Head of caudate nucleus (tissue), 42 donors: ENCODE measurements around the gene CABLES2.
"Not testable (repeated sequence)": the region's sequence is repeated elsewhere in the genome, so short reads cannot be mapped to it uniquely, and the experiment has no call there.

Experiments
- DNase-seq, 42 donors: peaks; one replicate each; pipeline versions ENCODE4 v3.0.0 to v3.0.0-alpha.2; 2020 to 2021; ENCODE audit warnings: mixed read lengths in 7 of 42
- intact Hi-C: fragments of 100-400 bp; cut with DNase I; formaldehyde crosslinking; loops from one replicate; pipeline ENCODE4 v1.15.0; 2022

Gene CABLES2

DNA sequence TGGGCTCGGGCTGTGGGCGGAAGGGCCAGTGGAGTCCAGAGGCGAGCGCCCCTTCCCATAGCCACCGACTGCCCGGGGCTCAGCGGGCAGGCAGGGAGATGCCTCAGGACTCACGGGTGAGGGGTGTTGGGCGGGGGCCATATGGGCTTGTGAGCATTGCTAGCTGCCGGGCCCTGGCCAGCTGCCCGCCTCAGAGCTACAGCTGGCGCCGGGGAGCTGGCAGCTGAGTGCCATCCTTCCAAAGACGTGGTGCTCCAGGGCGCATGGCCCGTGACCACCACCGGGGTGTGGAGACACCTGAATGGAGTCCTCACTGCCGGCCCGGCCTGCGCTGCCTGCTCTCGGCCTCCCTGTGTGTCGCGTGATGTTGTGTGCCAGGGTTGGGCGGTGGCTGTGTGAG, 30.8 kb upstream of the CABLES2 start:
- intact Hi-C loops: no loop called here
- DNase-seq: peak in 12 of 42 donors; percentile 4 to 46 (median 18)

DNA sequence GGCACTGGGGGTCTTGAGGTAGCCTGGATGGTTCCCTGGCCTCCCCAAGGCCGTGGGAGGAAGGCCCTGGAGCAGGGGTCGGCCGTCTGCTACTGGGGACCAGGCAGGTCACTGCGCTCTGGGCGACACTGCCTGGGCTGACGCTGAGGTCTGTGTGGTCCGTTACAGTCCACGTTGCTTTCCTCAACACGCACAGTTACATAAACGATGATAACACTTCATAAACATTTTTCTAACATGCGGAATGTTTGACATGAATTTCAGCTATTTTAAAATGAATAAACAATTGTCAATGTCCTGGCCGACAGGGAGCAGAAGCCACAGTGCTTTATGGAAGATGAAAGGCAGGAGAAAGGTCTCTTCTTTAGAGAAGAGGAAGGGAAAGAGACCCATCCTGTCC, 30.4 kb upstream of the CABLES2 start:
- no peak for DNase-seq
- intact Hi-C loops: no loop called here

DNA sequence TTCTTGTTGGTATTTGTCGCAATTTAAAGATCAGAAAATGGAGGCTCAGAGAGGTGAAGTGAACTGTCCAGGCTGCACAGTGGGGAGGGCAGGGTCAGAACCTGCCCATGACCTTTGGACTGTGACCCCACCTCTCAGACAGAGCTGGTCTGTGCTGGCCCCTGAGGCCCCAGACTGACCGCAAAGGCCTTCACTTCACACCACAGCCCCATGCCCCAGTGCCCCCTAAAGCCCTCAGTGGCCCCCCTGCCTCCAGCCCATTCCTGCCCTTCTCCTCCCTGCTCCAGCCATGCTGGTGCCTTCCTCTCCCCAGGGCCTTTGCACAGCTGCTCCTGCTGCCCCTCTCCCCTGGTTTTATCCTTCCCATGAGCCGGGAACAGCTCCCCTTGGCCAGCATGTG, 29.6 kb upstream of the CABLES2 start:
- intact Hi-C loops: no loop called here

DNA sequence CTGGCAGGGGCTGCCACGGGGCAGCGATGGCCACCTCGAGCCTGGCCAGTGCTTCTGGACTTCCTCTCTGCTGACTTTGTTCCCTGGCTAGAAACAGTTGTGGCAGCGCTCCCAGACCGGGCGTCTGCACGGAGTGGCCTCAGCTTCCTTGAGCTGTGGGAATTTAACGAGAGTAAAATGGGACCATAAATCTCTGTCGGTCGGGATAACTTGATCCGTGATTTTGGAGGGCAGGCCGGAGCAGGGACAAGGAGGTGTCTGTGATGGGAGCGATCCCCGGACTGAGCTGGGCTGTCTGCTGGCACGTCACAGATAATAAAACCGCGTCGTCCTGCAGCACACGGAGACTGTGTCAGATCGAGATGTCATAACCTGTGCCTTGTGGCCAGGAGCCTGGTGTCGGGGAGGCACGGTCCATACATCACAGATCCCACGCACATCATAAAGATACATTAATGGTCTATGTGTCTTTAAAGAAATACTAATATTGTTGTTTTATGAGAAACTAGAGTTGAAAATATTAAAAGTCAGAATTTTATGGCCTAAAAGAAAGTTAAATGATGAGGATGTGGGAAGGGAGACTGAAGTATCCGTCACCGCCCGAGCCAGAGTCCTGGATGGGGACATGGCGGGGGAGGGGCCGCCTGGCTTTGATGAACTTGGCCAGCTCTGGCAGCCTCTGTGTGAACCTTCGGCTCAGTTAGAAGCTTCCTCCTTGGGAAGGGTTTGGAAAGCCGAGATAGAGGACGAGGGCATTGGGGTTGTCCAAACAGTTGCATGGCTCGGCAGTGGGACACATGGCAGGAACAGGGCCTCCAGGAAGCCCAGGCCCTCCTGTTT, 26.8 kb upstream of the CABLES2 start:
- intact Hi-C loops: no loop called here
- peak in 25 of 42 donors; percentile 7 to 64 (median 32) for DNase-seq

More for the DNA sequence above, 29.6 kb upstream of the CABLES2 start:
- no peak for DNase-seq

DNA sequence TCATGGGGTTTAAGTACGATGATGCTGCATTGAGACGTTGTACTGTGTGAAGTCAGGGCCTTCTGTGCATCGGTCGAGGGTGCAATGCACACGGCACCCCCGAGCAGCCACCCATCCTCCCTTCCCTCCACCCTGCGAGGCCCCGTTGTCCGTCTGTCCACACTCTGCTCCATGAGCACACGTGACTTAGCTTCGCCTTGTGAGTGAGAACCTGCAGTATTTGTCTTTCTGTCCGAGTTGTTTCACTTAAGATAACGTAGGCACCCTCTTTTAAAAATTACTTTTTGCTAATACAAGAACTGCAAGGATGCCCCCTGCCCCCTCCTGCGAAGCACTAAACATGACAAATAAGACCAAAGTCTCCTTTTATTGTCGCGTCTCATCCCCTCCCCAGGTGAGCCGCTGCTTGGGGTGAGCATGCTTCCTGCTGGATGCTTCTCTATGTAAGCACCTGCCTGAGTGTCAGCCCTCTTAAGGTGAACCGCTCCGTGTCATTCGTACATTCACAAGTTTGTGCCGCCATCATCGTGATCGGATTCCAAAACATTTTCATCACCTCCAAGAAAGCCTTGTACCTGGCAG, 23.9 kb upstream of the CABLES2 start:
- DNase-seq: no peak
- intact Hi-C loops: no loop called here

DNA sequence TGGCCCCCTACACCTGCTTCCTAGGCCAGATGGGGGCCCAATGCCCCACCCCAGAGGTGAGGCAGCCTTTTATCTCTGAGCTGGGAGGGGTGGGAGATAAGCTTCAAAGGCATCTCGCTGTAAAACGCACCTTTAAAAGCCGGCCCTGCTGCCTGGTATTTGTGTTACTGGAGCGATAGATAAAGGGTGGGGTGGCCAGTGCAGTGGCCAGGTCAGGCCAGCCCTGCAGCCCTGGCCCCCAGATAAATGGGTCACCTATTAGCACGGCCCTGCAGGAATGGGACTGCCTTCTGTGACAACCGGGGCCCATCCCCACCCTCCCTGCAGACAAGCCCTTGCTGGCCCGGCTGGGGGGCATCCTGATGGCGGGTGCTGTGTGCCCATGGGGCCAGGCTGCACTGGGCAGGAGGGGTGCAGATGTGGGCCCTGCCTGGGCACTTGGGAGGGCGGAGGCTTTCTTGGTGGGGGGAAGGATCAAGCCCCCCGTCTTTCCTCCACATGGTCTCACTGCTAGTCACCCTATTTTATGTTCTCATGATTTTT, 23.3 kb upstream of the CABLES2 start:
- intact Hi-C loops: no loop called here
- DNase-seq: no peak

DNA sequence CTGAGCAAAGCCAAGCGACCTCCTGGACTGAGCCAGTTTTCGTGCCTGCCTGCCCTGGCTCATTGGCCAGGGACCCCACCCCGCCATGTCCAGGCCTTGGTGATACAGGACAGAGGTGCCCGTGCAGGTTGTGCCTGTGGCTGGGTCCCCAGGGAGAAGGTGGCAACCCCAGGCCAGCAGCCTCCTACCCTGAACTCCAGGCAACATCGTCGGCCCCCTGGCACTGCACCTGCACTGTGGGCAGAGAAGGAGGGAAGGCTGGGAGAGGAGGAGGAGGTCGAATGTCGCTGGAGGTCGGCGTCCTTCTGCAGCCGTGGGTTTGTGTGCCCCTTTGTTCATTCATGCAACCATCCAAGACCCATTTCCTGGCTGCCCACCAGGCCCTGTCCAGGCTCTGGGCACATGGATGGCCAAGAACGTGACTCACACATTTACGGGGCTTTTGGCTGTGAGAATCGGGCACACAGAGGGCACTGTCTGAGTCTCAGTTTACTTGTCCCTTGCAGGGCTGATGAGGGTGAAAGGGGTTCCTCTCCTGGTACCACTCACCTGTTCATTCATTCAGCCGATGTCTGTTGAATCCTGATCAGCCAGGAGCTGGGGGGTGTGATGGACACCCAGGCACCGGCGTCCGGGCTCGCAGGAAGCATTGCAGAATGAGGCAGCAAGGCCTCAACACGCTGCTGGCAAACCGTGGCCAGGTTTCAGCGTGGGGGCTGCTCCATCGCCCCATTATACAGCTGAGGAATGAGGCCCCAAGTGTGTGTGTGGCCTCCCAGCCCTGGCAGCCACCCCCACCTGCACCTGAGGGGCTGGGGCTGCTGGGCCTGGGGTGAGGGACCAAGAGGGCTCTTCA, 22.6 kb upstream of the CABLES2 start:
- DNase-seq: no peak
- intact Hi-C loops: no loop called here

DNA sequence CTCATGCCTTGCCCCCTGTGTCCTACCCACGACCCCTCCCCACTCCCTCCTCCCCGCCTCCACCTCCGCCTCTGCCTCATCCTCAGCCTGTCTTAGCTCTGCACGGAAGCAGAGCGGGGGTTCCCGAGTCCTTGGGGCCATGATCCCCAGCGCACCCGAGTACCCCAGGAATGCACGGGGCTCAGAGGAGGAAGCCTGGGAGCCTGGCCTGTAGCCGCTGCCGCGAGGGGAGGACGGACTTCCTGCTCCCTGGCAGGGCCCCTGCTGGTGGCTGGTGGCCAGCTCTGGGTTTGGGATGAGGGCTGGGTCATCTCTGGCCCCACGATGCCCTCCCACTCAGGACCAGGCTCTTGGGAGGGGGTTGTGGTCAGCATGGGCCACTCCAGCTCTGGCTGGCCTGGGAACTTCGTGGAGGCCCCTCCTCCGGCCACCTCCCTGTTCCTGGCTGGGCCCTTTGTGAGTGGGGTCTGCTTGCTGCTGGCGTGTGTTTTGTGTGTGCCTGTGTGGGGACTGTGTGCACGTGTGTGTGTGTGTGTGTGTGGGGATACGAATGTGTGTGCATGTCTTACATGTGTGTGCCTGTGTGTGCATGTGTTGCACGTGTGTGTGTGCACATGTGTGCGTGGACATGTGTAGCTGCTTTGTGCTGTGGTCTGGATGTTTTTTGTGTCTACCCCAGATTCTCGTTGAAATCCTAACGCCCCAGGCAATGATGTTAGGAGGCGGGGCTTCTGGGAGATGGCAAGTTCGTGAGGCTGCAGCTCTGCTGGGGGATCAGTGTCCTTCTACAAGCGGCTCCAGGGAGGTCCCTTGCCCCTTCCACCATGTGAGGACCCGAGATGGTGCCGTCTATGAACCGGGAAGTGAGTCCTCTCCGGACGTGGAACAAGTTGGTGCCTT, 21.6 kb upstream of the CABLES2 start:
- no peak for DNase-seq
- intact Hi-C loops: no loop called here

DNA sequence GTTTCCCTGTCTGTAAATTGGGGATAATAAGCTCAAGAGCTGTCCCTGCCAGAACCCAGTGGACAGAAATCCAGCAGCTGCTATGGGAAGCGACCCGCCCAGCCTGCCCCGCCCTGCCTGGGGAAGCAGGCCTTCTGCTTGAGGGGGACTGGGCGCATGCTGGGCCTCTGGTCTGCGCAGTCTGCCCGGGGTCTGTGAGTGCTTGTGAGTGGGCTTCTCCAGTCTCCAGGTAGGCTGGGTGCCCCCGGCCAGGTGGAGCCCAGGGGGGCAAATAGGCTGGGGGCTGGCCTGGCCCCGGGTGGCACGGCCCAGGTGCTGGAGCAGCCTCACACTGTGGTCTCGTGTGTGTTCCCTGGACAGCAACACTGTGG, 20.9 kb upstream of the CABLES2 start:
- DNase-seq: no peak
- intact Hi-C loops: no loop called here

DNA sequence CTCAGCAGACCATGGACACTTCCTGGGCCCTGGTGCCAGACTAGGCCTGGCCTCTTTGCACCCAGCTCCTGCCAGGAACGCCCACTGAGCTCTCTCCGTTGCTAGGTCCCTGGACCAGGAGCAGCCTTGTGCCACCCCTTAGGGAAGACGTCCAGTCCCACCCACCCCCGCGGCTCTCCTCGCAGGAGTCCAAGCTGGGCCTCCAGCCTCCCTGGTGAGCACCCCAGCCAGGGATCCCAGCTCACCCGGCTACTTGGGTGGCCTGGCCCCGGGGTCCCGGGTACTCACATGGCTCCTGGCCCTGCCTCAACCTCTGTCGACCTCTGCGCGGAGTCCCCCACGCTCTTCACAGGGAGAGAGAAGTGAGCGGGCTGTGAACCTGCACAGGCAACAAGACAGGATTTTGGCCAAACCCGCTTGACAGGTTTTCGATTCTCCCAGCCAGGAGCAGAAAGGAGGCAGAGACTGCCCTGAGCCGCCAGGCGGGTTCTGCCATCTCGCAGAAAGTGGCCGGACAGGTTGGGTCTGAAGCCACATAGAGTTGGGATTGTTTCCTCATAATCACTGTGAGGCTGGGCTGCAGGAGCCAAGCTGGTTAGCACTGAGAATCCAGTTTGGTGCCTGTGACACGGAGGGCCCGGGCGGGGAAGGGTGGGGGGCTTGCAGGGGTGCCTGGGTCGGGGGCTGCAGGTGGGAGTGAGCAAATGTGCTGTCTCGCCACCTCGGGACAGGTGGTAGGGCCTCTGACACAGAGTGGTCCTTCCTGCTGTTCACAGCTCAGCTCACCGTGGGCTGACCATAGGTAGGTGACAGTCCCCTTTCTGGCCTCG, 20.3 kb upstream of the CABLES2 start, which contains the start of gene RBBP8NL:
TSS of gene RBBP8NL (minus strand) at position 368 of the 830 bp plus-strand sequence. CDS start 7,892 bp downstream, outside the sequence.
- DNase-seq: no peak
- intact Hi-C loops: no loop called here

DNA sequence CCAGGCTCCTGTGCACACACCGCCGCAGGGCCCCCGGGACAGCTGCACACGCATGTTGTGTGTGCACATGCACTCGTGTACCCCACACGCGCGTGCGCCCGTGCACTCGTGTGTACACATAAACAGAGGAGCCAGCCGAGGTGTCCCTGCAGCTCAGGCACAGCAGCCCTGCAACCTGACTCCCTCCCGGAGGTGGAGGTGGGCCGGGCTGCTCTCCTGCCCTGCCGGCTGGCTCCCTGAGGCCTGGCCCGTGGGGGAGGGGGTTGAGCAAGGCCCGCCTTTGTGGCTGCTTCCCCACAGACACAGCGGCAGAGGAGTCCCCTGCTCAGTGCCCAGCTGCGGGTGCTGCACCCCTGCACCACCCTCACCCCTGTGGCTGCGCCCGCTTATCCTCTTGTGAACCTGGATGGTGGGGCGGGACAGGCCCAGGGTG, 19.6 kb upstream of the CABLES2 start:
- intact Hi-C loops: no loop called here
- no peak for DNase-seq

DNA sequence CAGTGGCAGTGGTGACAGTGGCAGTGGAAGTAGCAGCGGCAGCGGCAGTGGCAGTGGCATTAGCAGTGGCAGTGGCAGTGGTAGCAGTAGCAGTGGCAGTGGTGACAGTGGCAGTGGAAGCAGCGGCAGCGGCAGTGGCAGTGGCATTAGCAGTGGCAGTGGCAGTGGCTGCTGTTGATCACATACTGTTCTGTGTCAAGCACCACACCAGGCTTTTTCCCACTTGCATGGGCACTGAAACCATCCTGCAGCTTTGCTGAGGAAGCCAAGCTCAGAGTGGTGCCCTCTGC, 18.9 kb upstream of the CABLES2 start:
- DNase-seq, intact Hi-C loops: not testable (repeated sequence)

DNA sequence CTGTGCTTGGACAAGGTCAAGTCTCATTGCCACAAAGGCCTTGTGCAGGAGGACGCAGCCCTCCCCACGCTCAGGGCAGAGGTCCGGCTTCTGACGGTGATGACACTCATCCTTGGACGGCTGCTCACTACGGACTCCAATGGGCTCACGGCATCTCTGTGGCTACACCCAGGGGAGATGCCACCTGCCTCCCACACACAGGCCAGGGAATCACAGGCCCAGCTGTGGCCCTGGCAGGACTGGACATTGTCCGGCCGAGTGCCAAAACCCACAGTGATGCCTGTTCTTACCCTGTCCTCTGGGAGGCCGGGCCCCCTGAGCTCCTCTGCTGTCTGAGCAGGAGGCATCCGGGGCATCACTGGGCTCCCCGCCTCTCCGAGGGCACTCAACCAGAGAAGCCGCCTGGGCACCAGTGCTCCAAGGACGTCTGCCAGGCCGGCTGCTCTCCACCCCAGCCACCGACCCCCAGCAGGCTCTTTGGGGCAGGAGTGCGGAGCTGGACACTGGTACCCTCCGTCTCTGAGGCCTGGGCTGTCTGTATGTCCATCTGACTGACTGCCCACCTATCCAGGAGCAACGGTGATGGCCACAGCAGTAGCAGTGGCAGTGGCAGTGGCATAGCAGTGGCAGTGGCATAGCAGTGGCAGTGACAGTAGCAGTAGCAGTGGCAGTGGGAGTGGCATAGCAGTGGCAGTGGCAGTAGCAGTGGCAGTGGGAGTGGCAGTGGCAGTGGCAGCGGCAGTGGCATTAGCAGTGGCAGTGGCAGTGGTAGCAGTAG, 18.4 kb upstream of the CABLES2 start:
- intact Hi-C loops: no loop called here
- DNase-seq: no peak

DNA sequence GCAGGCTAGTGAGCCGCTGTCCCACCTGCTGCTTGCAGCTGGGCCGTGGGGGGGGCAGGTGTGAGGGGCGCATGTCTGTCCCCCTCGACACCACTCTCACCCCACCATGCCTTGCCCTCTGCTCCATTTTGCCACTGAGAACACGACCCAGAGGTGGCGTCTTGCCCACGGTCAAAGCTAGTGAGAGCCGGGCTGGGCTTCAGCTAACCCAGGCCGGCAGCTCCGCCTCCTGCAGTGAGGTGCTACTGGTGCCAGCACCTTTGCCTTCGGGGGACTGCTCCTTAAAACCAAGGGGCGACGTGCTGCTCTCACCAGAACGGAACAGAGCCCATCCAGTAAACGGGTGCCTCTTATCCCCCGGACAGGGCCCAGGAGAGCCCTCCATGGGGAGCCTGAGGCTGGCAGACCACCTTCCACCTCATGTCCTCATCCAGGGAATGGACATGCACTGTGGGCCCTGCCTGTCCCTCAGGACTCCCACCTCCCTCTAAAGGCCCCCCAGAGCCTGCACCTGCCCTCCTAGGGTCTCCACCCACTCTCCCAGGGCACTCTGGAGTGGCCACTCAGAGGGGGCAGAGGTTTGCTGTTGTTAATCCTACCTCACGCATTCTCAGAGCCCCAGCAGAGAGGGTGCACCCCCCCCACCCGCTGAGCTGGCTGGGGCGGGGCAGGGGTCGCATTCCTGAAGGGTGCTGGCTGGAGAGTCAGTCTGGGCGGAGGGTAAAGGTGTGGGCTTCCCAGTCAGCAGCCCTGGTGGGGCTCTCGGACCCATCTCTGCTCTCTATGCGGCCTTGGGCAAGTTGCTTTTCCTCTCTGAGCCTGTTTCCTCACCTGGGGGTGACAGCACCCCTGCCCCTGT, 17.4 kb upstream of the CABLES2 start:
- intact Hi-C loops: no loop called here
- no peak for DNase-seq

DNA sequence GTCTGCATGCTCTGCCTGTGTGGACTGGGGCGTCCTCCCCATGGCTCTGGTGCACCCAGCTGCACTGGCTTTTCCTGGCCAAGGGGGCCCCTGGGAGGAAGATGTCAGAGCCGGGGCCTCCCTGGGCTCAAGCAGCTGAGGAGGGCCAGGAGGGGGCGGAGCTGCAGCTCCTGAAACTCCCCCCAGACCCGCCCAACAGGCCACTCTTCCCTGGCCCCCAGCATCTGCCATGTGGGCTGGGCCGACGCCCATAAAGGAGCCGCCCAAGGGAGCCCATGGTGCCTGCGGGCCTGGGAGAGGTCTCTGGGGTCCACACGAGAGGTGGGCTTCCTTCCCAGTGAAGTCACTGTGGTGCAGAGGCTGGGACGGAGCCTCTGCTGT, 16.2 kb upstream of the CABLES2 start:
- intact Hi-C loops: no loop called here
- DNase-seq: no peak

DNA sequence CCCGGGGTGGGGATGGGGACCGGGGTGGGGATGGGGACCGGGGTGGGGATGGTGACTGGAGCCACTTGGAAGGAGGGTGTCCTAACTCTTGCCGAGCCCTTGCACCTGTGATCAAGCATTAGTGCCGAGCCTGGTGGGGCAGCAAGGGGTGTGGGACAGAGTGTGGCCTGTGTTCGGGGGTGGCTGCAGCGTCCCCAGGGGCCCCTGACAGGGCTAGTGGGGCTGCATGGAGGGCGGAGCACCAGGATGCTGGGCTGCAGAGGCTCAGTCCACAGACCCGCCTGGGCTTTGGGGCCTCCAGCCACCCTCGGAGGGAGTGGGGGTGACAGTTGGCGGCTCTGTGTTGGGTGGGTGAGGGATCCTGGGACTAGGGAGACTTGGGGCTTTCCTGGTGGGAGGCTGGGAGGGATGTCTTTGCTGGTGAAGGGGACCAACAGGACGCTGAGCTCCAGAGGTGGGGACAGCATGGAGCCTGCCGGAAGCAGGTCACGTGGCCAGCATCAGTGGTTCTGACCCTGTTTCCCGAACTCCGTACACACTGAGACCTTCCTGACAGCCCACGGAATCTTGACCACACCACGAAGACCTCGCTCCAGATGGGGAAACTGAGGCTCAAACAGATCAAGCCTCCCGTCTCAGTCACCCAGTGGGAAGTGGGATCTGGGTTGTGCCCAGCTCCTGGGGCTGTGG, 15.7 kb upstream of the CABLES2 start:
- DNase-seq: no peak

More for the DNA sequence above, 15.7 kb upstream of the CABLES2 start:
- intact Hi-C loops: no loop called here
